ENCODE data around the gene NRAS. TPM values are rescaled to one million over a fixed set of nuclear protein-coding genes. Genes with fewer than 3 reads are reported as not detected.

The NRAS gene
- 10 to 100 TPM; 25.3 to 51.1 (median 40.8) TPM for total RNA-seq
- long read RNA-seq, donor 1, full-length matches to known transcripts = 15 of 20 reads
- long read RNA-seq, donor 1, partial matches to known transcripts = 5 of 20 reads
- long read RNA-seq, donor 1, other reads (novel, unspliced or antisense) = 0 of 20 reads
- long read RNA-seq, donor 2, full-length matches to known transcripts = 7 of 9 reads
- long read RNA-seq, donor 2, partial matches to known transcripts = 1 of 9 reads
- long read RNA-seq, donor 2, other reads (novel, unspliced or antisense) = 1 of 9 reads

DNA sequence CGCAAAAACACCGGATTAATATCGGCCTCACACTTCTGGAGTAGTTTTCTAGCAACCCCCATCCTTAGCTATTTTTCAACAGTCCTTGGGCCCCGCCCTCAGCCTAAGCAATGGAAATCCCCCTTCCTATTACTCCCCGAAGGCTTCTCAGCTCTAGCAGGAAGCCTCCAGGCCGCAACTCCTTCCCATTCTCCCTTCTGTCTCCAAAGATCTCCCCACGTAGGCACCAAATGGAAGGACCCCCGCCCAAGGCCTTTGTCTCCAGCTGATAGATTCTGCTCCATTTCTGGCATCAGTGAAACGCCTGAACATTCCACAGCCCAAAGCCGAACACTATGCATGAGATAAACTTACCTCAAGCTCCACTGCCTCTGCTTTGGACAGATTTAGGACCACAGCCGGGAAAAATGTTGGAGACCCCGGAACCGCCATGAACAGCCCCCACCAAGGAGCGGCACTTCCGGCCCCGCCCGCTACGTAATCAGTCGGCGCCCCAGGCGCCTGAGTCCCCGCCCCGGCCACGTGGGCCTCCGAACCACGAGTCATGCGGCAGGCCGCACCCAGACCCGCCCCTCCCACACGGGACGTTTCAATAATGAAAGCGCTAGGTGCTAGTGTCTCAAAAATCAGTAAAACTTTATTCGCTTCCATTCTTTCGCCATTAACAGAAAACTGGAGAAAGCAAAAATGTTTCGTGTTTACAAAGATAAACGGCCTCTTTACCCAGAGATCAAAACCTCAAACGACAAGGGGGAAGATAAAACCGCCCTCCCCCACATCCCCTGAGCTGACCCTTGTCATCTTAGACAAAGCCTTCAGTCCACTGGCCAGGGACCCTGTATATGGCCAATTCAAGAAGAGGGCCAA lies at the start of gene NRAS:
Gene NRAS (minus strand): TSS at position 468 of the 867 bp plus-strand sequence. CDS start 611 bp downstream, outside the sequence.
- Histone ChIP-seq H3K36me3 (ENCODE audit: low read depth) (peaks cover 8% of the 10 kb centered on the region), H3K4me3 (peak within 1 kb of the TSS; percentile 58), H3K9me3 (no peaks in the 10 kb centered on the region), H3K4me1 (ENCODE audit: low read depth) (peaks cover 37% of the 10 kb centered on the region)
- intact Hi-C loops (cut with DNase I, micrococcal nuclease) = no loop called here
- ATAC-seq (peak; percentile 99), DNase-seq (peak; percentile 97 to 98 (median 97))
- TF ChIP-seq, protein P1, sequence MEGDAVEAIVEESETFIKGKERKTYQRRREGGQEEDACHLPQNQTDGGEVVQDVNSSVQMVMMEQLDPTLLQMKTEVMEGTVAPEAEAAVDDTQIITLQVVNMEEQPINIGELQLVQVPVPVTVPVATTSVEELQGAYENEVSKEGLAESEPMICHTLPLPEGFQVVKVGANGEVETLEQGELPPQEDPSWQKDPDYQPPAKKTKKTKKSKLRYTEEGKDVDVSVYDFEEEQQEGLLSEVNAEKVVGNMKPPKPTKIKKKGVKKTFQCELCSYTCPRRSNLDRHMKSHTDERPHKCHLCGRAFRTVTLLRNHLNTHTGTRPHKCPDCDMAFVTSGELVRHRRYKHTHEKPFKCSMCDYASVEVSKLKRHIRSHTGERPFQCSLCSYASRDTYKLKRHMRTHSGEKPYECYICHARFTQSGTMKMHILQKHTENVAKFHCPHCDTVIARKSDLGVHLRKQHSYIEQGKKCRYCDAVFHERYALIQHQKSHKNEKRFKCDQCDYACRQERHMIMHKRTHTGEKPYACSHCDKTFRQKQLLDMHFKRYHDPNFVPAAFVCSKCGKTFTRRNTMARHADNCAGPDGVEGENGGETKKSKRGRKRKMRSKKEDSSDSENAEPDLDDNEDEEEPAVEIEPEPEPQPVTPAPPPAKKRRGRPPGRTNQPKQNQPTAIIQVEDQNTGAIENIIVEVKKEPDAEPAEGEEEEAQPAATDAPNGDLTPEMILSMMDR (IDR thresholded peaks at IDR 0.05) = no peak

- TF ChIP-seq, protein P1 (IDR thresholded peaks at IDR 0.05) = no peak
- ATAC-seq = no peak
- Histone ChIP-seq H3K9me3 (no peaks in the 10 kb centered on the region), H3K4me3 (no peak overlapping the region), H3K36me3 (ENCODE audit: low read depth) (no peaks in the 10 kb centered on the region), H3K4me1 (ENCODE audit: low read depth) (no peaks in the 10 kb centered on the region)
- DNase-seq = no peak
- intact Hi-C loops (cut with DNase I, micrococcal nuclease) = no loop called here
These were observed 48.1 kb upstream of the NRAS start for GRCh38 chr1:114764689-114765088.

GRCh38 chr1:114758256-114758832 lies 41.8 kb upstream of the NRAS start:
- TF ChIP-seq, protein P1 (IDR thresholded peaks at IDR 0.05) = no peak
- intact Hi-C loops (cut with DNase I, micrococcal nuclease) = no loop called here
- ATAC-seq (peak; percentile 44), DNase-seq (no peak)
- Histone ChIP-seq H3K4me3 (peak overlapping the region; percentile 99), H3K4me1 (ENCODE audit: low read depth) (peaks cover 35% of the 10 kb centered on the region), H3K36me3 (ENCODE audit: low read depth) (no peaks in the 10 kb centered on the region), H3K9me3 (no peaks in the 10 kb centered on the region)

DNA sequence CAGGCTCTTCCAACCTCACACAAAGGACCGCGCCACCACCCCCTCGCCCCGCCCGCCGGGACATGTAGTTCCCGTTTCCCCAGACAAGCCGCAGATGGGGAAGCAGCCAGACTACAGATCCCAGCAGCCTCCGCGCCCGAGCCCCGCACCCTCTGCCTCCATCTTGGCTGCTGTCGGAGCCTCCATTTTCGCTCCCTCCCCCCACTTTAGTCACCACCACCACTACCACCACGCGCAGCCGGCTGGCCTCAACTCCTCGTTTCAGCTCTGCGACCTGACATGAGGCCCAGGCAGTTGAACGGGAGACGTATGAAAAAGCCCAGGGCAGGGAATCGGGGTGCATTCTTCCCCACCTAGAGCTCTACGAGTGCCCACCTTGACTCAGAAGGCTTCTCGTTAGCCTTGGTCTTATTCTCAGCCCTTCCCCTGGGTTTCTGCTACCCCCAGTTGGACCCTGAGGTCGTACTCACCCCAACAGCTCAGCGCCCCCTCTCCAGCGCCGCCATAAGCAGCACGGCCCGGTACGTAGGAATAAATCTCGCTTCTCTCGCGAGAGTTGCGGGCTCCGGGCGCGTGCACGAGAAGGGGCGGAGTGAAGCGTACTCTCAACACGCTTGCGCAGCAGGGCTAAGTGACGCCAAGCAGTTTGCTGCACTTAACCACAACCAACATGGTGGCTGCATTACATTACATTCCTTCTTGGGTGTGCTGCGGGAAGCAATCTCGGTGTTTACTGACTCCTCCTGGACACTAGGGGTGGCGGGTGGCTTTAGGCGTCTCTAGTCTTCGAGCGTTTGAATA lies 41.1 kb upstream of the NRAS start, which contains the start of gene CSDE1:
Gene CSDE1 (minus strand): TSS at position 530 of the 801 bp plus-strand sequence. CDS start 18,094 bp downstream, outside the sequence.
- peak within 1 kb of the TSS; percentile 99 for H3K4me3 ChIP-seq
- no peaks in the 10 kb centered on the region for H3K9me3 ChIP-seq
- H3K36me3 ChIP-seq (ENCODE audit: low read depth) = no peaks in the 10 kb centered on the region
- peak; percentile 95 for ATAC-seq
- peak; percentile 98 to 99 (median 98) for DNase-seq
- intact Hi-C loops (cut with DNase I, micrococcal nuclease) = no loop called here
- TF ChIP-seq, protein P1 (IDR thresholded peaks at IDR 0.05) = no peak
- H3K4me1 ChIP-seq (ENCODE audit: low read depth) = peaks cover 42% of the 10 kb centered on the region

GRCh38 chr1:114756949-114757454 lies 40.4 kb upstream of the NRAS start:
- TF ChIP-seq, protein P1 (IDR thresholded peaks at IDR 0.05) = no peak
- intact Hi-C loops (cut with DNase I, micrococcal nuclease) = no loop called here
- Histone ChIP-seq H3K9me3 (no peaks in the 10 kb centered on the region), H3K36me3 (ENCODE audit: low read depth) (no peaks in the 10 kb centered on the region), H3K4me1 (ENCODE audit: low read depth) (peaks cover 47% of the 10 kb centered on the region), H3K4me3 (peak overlapping the region; percentile 99)
- ATAC-seq (no peak), DNase-seq (peak; percentile 29 to 66 (median 41))
